Measurements from ENCODE around the gene TICAM1.

DNA sequence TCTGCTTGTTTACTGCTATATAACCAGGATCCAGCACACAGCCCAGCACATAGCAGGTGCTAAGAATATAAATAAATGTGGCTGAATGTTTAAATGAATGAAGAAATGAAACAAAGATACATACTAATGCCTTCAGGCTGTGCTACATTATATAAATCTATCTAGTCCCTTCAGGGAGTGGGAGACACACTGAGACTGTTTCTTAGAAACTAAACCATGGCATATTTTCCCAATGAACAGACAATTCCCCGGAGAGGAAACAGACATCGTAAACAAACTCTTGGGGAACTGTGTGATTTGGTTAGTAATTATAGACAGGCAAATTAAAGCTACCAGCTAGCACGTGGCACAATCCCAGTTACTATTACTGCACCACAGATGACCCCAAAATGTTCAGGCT is 49.7 kb downstream of the TICAM1 start:
- TF ChIP-seq POLR2AphosphoS5 (IDR thresholded peaks at IDR 0.05) (no peak), POLR2A (IDR thresholded peaks at IDR 0.05; ENCODE audit: low read depth) (no peak), EP300 (IDR thresholded peaks at IDR 0.05) (no peak)
- TF ChIP-seq, protein P1, sequence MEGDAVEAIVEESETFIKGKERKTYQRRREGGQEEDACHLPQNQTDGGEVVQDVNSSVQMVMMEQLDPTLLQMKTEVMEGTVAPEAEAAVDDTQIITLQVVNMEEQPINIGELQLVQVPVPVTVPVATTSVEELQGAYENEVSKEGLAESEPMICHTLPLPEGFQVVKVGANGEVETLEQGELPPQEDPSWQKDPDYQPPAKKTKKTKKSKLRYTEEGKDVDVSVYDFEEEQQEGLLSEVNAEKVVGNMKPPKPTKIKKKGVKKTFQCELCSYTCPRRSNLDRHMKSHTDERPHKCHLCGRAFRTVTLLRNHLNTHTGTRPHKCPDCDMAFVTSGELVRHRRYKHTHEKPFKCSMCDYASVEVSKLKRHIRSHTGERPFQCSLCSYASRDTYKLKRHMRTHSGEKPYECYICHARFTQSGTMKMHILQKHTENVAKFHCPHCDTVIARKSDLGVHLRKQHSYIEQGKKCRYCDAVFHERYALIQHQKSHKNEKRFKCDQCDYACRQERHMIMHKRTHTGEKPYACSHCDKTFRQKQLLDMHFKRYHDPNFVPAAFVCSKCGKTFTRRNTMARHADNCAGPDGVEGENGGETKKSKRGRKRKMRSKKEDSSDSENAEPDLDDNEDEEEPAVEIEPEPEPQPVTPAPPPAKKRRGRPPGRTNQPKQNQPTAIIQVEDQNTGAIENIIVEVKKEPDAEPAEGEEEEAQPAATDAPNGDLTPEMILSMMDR (IDR thresholded peaks at IDR 0.05): no peak

Measured in esophagus muscularis mucosa (tissue), 4 donors.